Activated CD8-positive, alpha-beta memory T cell treated with anti-CD3 and anti-CD28 coated beads, Interleukin-2, amount 10 ng/mL, durations not matched to agents 7 days and 5 days (primary cell): Measurements from ENCODE around the gene ALS2. TPM values are rescaled to one million over a fixed set of nuclear protein-coding genes. Genes with fewer than 3 reads are reported as not detected.
A peak's percentile ranks its signal among the peaks of the same experiment; 100 is the strongest.

Experiments
- ATAC-seq: fragments of 150-1000 bp; cut with Tn5 transposase; one replicate; pipeline ENCODE4 v1.10.0; 2021; ENCODE audit warnings: moderate library complexity
- CTCF ChIA-PET: fragments of 350-600 bp; sonication (Branson Sonifier 250); formaldehyde crosslinking; loops from one replicate; lab custom pipeline; 2021; ENCODE audit warnings: antibody characterized with exemption; lab: Charles Lee
- DNase-seq: peaks from one replicate; pipeline ENCODE4 v3.0.0-alpha.2; 2020
- H3K27ac Mint-ChIP-seq: one replicate; pipeline ENCODE4 v1.8.0; 2021; ENCODE audit warnings: mild to moderate bottlenecking, mixed read lengths
- H3K27me3 Mint-ChIP-seq: one replicate; pipeline ENCODE4 v1.8.0; 2021; ENCODE audit warnings: mixed read lengths
- H3K36me3 Mint-ChIP-seq: one replicate; pipeline ENCODE4 v1.8.0; 2021; ENCODE audit warnings: mild to moderate bottlenecking, mixed read lengths
- H3K4me1 Mint-ChIP-seq: one replicate; pipeline ENCODE4 v1.8.0; 2021; ENCODE audit warnings: mixed read lengths
- H3K4me3 Mint-ChIP-seq: one replicate; pipeline ENCODE4 v1.8.0; 2021; ENCODE audit warnings: mild to moderate bottlenecking, moderate library complexity, mixed read lengths
- H3K9me3 Mint-ChIP-seq: one replicate; pipeline ENCODE4 v1.8.0; 2022; ENCODE audit warnings: low read depth, mixed read lengths
- total RNA-seq, 2 experiments: library from RNA; stranded (reverse); gene quantifications; one replicate each; pipeline ENCODE4 v1.2.3, GENCODE V29; 2021

Gene ALS2
- total RNA-seq, 2 experiments from 2014 or later = 12.0 to 14.1 TPM

DNA sequence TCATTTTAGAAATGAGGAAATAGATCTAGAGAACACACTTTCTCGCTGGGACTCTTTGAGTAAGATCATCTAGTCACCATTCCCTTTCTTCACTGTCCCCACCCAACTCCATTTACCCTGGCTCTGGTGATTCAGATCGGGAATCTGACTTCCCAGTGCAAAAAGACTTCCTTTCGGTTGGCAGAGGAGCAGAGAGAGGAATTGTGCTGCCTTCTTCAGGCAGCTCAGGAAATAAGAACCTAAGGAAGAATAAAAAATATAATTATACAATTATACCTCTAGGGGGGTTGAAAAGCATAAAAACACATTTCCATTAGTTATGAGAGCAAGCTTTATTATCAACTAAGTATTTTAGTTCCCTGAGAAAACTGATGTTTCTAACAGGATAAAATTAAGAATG is 73.0 kb downstream of the ALS2 start:
- H3K36me3 Mint-ChIP-seq = peaks cover 9% of the 10 kb centered on the region
- H3K4me3 Mint-ChIP-seq = no peak overlapping the region
- H3K9me3 Mint-ChIP-seq = no peaks in the 10 kb centered on the region
- CTCF ChIA-PET = no interaction called here
- H3K27ac Mint-ChIP-seq = no peak overlapping the region
- H3K4me1 Mint-ChIP-seq = peaks cover 13% of the 10 kb centered on the region
- H3K27me3 Mint-ChIP-seq = no peaks in the 10 kb centered on the region
- ATAC-seq (no peak), DNase-seq (no peak)

DNA sequence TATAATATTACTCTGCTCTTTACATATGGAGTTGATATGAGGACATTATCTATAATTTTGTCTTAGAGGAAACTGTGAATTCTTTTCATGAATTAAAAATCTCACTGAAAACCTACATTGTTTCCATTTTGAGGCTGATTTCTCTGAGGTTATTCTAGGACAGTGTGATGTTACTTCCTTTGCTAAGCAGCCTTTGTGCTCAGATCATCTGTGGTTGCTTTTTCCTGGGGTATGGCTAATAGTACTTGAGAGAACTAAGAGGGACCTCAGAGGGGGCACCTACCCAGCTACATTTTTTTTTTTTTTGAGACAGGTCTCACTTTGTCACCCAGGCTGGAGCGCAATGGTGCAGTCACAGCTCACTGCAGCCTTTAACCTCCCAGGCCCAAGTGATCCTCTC is 73.6 kb downstream of the ALS2 start:
- peaks cover 13% of the 10 kb centered on the region for H3K4me1 Mint-ChIP-seq
- peak; percentile 16 for ATAC-seq

GRCh38 chr2:201704536-201704935 is 76.2 kb downstream of the ALS2 start:
- peaks cover 13% of the 10 kb centered on the region for H3K4me1 Mint-ChIP-seq
- peaks cover 9% of the 10 kb centered on the region for H3K36me3 Mint-ChIP-seq
- H3K27ac Mint-ChIP-seq = no peak overlapping the region
- no peaks in the 10 kb centered on the region for H3K9me3 Mint-ChIP-seq
- ATAC-seq = no peak
- H3K4me3 Mint-ChIP-seq = no peak overlapping the region
- DNase-seq = no peak
- no peaks in the 10 kb centered on the region for H3K27me3 Mint-ChIP-seq
- CTCF ChIA-PET = no interaction called here

More for the DNA sequence above, 73.6 kb downstream of the ALS2 start:
- Mint-ChIP-seq H3K27me3 (no peaks in the 10 kb centered on the region), H3K36me3 (peaks cover 9% of the 10 kb centered on the region), H3K9me3 (no peaks in the 10 kb centered on the region), H3K4me3 (no peak overlapping the region), H3K27ac (no peak overlapping the region)
- DNase-seq = no peak
- CTCF ChIA-PET = no interaction called here

GRCh38 chr2:201701646-201702045 is 79.1 kb downstream of the ALS2 start:
- Mint-ChIP-seq H3K27ac (no peak overlapping the region), H3K4me3 (no peak overlapping the region), H3K9me3 (no peaks in the 10 kb centered on the region), H3K36me3 (peaks cover 9% of the 10 kb centered on the region), H3K27me3 (no peaks in the 10 kb centered on the region), H3K4me1 (peaks cover 13% of the 10 kb centered on the region)
- DNase-seq (no peak), ATAC-seq (no peak)
- CTCF ChIA-PET = no interaction called here

DNA sequence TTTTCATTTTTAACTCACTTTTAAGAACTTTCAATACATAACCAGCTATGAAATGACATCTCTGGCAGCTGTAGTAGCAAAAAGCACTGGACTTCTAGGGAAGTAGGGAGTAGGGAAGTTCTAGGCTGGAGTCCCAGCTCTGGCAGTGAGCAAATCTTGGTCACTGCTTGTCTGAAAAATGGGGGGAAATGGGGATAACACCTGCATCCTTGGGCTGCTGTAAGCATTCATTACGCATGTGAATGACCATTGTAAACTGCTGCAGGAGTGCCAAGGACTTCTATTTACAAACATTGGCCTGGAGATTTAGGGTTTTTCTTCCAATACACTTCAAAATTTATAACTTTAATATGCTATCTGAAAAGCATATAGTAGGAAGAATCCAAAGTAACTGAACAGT is 81.3 kb downstream of the ALS2 start:
- ATAC-seq = no peak
- no peak for DNase-seq
- CTCF ChIA-PET = interaction anchor here (1.0 kb wide), 1 partner anchor 14 kb away, joined by 4 read pairs; no protein-coding TSS in a partner anchor
- no peak overlapping the region for H3K27ac Mint-ChIP-seq
- no peaks in the 10 kb centered on the region for H3K27me3 Mint-ChIP-seq
- H3K4me1 Mint-ChIP-seq = peaks cover 7% of the 10 kb centered on the region
- H3K36me3 Mint-ChIP-seq = peaks cover 7% of the 10 kb centered on the region
- no peak overlapping the region for H3K4me3 Mint-ChIP-seq
- H3K9me3 Mint-ChIP-seq = no peaks in the 10 kb centered on the region

- DNase-seq (no peak), ATAC-seq (no peak)
- CTCF ChIA-PET = interaction anchor here (1.0 kb wide), 1 partner anchor 13 kb away, joined by 4 read pairs; no protein-coding TSS in a partner anchor
- Mint-ChIP-seq H3K4me1 (peaks cover 3% of the 10 kb centered on the region), H3K4me3 (no peak within 1 kb of the TSS), H3K27me3 (no peaks in the 10 kb centered on the region), H3K36me3 (peaks cover 4% of the 10 kb centered on the region), H3K9me3 (no peaks in the 10 kb centered on the region), H3K27ac (no peak within 1 kb of the TSS)
Observed at GRCh38 chr2:201698588-201699226, 82.0 kb downstream of the ALS2 start, which contains the start of gene MPP4. Gene MPP4, minus strand, starts transcription at chr2:201698644. Its CDS starts 4,690 bp downstream, at chr2:201693954.

DNA sequence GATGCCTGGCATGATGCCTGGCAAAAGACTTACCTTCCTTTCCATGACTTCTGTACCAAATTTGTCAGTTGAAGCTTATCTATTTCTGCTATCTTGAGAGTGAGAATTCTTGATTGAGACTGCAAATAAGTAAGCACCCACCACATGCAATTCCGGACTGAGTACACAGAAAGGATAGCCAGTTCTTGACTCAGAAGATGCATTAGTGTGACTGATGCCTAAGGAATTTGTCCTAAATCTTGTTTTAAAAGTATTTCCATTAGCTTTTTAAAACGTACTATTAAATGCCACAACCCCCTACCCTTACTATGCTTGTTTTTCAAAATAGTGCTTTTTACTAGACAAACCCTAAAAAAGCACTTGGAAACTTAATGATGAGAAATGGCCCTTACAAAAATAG is 82.8 kb downstream of the ALS2 start:
- peaks cover 2% of the 10 kb centered on the region for H3K36me3 Mint-ChIP-seq
- H3K27ac Mint-ChIP-seq = no peak overlapping the region
- DNase-seq = no peak
- no peaks in the 10 kb centered on the region for H3K27me3 Mint-ChIP-seq
- H3K9me3 Mint-ChIP-seq = no peaks in the 10 kb centered on the region
- no peak for ATAC-seq
- CTCF ChIA-PET = no interaction called here
- peaks cover 3% of the 10 kb centered on the region for H3K4me1 Mint-ChIP-seq
- no peak overlapping the region for H3K4me3 Mint-ChIP-seq

DNA sequence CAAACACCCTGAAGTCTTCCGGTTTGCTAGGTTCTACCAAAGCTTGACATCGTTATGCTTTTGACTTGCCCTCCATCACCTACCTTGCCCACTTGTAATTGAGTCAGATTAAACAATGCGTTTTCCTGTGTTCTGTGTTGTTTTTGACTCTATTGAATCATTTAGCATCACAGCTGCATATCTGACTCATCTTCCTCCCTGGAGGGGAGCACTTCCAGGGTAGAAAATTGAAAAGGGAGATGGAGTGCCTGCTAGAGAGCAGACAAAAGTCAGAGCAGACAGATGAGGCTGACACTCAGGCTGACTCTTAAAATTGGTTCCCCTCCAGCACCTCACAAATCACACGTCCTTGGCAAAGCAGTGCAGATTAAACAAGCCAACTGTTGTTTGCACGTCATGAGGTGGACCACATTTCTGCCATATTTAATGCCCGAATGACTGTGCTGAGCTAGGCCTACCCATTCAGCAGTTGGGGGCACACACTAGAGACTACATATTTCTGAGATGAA is 84.5 kb downstream of the ALS2 start:
- no peak for DNase-seq
- no peak for ATAC-seq
- Mint-ChIP-seq H3K4me3 (no peak overlapping the region), H3K36me3 (peaks cover 2% of the 10 kb centered on the region), H3K27ac (no peak overlapping the region), H3K9me3 (no peaks in the 10 kb centered on the region), H3K4me1 (peaks cover 3% of the 10 kb centered on the region), H3K27me3 (no peaks in the 10 kb centered on the region)
- CTCF ChIA-PET = no interaction called here

DNA sequence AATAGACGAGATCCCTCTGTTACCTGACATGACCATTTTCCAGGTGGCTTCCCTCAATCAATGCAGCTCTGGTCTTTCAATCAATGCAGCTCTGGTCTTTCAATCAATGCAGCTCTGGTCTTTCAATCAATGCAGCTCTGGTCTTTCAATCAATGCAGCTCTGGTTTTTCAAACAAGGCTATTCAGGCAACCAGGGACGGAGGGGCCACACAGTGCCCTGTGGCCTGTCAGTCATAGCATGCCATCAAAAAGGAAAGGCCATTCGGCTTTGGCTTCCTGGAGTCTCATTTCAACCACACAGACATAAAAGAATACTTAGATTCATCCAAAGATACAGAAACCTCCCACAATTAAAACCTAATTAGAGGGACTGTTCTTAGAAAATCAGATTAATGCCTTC is 95.6 kb downstream of the ALS2 start:
- no peak overlapping the region for H3K4me3 Mint-ChIP-seq
- CTCF ChIA-PET = interaction anchor here (1.1 kb wide), 1 partner anchor 14 kb away, joined by 4 read pairs; no protein-coding TSS in a partner anchor
- peaks cover 45% of the 10 kb centered on the region for H3K27me3 Mint-ChIP-seq
- DNase-seq (no peak), ATAC-seq (no peak)
- H3K36me3 Mint-ChIP-seq = no peaks in the 10 kb centered on the region
- no peaks in the 10 kb centered on the region for H3K9me3 Mint-ChIP-seq
- no peaks in the 10 kb centered on the region for H3K4me1 Mint-ChIP-seq
- no peak overlapping the region for H3K27ac Mint-ChIP-seq

- Mint-ChIP-seq H3K27me3 (peaks cover 26% of the 10 kb centered on the region), H3K36me3 (no peaks in the 10 kb centered on the region), H3K9me3 (no peaks in the 10 kb centered on the region), H3K4me1 (no peaks in the 10 kb centered on the region), H3K27ac (no peak overlapping the region), H3K4me3 (no peak overlapping the region)
- ATAC-seq = no peak
- CTCF ChIA-PET = interaction anchor here (1.0 kb wide), 1 partner anchor 13 kb away, joined by 3 read pairs; no protein-coding TSS in a partner anchor
- no peak for DNase-seq
Observed at GRCh38 chr2:201680743-201681142, 100.0 kb downstream of the ALS2 start.

GRCh38 chr2:201678401-201678800 is 102.3 kb downstream of the ALS2 start:
- H3K4me1 Mint-ChIP-seq = peaks cover 14% of the 10 kb centered on the region
- no peaks in the 10 kb centered on the region for H3K9me3 Mint-ChIP-seq
- no peak overlapping the region for H3K4me3 Mint-ChIP-seq
- no peak overlapping the region for H3K27ac Mint-ChIP-seq
- H3K36me3 Mint-ChIP-seq = no peaks in the 10 kb centered on the region
- DNase-seq (no peak), ATAC-seq (no peak)
- H3K27me3 Mint-ChIP-seq = peaks cover 20% of the 10 kb centered on the region
- CTCF ChIA-PET = no interaction called here

- Mint-ChIP-seq H3K4me3 (no peak overlapping the region), H3K36me3 (no peaks in the 10 kb centered on the region), H3K9me3 (no peaks in the 10 kb centered on the region), H3K4me1 (peaks cover 23% of the 10 kb centered on the region), H3K27me3 (peaks cover 31% of the 10 kb centered on the region), H3K27ac (no peak overlapping the region)
- DNase-seq = no peak
- no peak for ATAC-seq
- CTCF ChIA-PET = no interaction called here
Observed at GRCh38 chr2:201675454-201675853, 105.3 kb downstream of the ALS2 start.

DNA sequence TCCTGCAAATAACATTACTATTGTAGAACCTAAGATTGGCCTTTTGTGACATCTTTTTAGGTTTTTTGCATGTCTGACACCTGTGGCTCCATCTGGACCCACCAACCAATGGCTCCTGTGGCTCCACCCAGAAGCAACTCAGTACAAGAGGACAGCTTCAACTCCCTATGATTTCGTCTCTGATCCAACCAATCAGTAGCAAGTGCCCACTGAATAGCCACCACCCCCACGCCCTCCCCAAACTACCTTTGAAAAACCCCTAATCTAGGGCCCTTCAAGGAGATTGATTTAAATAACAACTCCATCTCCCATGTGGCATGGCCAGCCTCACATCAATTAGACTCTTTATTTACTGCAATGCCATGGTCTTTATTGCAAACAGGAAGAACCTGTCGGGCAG is 105.9 kb downstream of the ALS2 start:
- no peak for ATAC-seq
- Mint-ChIP-seq H3K4me1 (peaks cover 23% of the 10 kb centered on the region), H3K36me3 (no peaks in the 10 kb centered on the region), H3K4me3 (no peak overlapping the region), H3K9me3 (no peaks in the 10 kb centered on the region), H3K27ac (no peak overlapping the region), H3K27me3 (peaks cover 36% of the 10 kb centered on the region)
- DNase-seq = no peak
- CTCF ChIA-PET = no interaction called here

DNA sequence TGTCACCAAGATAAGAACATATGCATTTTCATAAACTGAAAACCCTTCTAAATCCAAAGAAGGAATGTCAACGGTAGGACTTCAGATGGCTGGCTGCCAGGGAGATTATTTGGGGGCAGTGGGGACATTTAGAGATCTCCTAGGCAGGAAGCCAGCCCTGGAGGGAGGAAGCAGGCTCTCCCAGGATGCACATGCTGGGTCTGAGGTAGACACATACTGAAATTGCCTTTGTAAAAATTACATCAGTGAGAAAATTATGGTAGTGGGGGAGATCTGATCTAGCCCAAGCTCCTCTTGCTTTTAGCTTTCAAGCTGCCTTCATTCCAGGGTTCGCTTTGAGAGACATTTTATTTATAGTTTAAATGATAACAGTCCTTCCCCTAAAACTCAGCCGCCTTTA is 106.4 kb downstream of the ALS2 start:
- peaks cover 36% of the 10 kb centered on the region for H3K27me3 Mint-ChIP-seq
- no peaks in the 10 kb centered on the region for H3K36me3 Mint-ChIP-seq
- CTCF ChIA-PET = no interaction called here
- ATAC-seq = peak; percentile 42
- H3K4me1 Mint-ChIP-seq = peaks cover 23% of the 10 kb centered on the region
- H3K4me3 Mint-ChIP-seq = no peak overlapping the region
- no peak overlapping the region for H3K27ac Mint-ChIP-seq
- H3K9me3 Mint-ChIP-seq = no peaks in the 10 kb centered on the region
- DNase-seq = no peak
